GM19452 (cell line): ENCODE results near the gene FKBP10.
"Not testable (repeated sequence)": the region's sequence is repeated elsewhere in the genome, so short reads cannot be mapped to it uniquely, and the experiment has no call there.

Experiments used
- ATAC-seq: cut with Tn5 transposase; IDR thresholded peaks from one replicate; pipeline ENCODE4 v1.9.1; 2021; ENCODE audit not compliant: unreplicated experiment

The FKBP10 gene

GRCh38 chr17:41812381-41813151 lies at the start of gene FKBP10:
Gene FKBP10, plus strand, starts transcription at chr17:41813004. Its CDS starts 31 bp downstream, at chr17:41813035.
- no peak for ATAC-seq

- no peak for ATAC-seq
These were observed 49.5 kb upstream of the FKBP10 start for GRCh38 chr17:41763327-41763726.

GRCh38 chr17:41766135-41766534 lies 46.7 kb upstream of the FKBP10 start:
- ATAC-seq: no peak

GRCh38 chr17:41767324-41768042 lies 45.3 kb upstream of the FKBP10 start:
- no peak for ATAC-seq

- no peak for ATAC-seq
These were observed 44.0 kb upstream of the FKBP10 start for GRCh38 chr17:41768682-41769288.

- no peak for ATAC-seq
These were observed 43.4 kb upstream of the FKBP10 start for GRCh38 chr17:41769346-41769862.

- no peak for ATAC-seq
These were observed 42.8 kb upstream of the FKBP10 start for GRCh38 chr17:41769985-41770384.

GRCh38 chr17:41771389-41772206 lies 41.2 kb upstream of the FKBP10 start:
- ATAC-seq: no peak

GRCh38 chr17:41772218-41772585 lies 40.6 kb upstream of the FKBP10 start:
- ATAC-seq: no peak

- ATAC-seq: no peak
These were observed 40.1 kb upstream of the FKBP10 start for GRCh38 chr17:41772586-41773189.

- no peak for ATAC-seq
These were observed 39.6 kb upstream of the FKBP10 start for GRCh38 chr17:41773190-41773588.

GRCh38 chr17:41773731-41774193 lies 39.0 kb upstream of the FKBP10 start:
- no peak for ATAC-seq

GRCh38 chr17:41775394-41776226 lies 37.2 kb upstream of the FKBP10 start:
- no peak for ATAC-seq

GRCh38 chr17:41776262-41776900 lies 36.4 kb upstream of the FKBP10 start:
- ATAC-seq: not testable (repeated sequence)

- no peak for ATAC-seq
These were observed 35.6 kb upstream of the FKBP10 start for GRCh38 chr17:41777157-41777573.

- no peak for ATAC-seq
These were observed 35.1 kb upstream of the FKBP10 start for GRCh38 chr17:41777574-41778188.

- no peak for ATAC-seq
These were observed 32.9 kb upstream of the FKBP10 start for GRCh38 chr17:41779954-41780353.

GRCh38 chr17:41781404-41782110 lies 31.2 kb upstream of the FKBP10 start:
- ATAC-seq: no peak
